GM12891 (cell line): Measurements from ENCODE around the gene PTH2R. TPM values are rescaled to one million over a fixed set of nuclear protein-coding genes. Genes with fewer than 3 reads are reported as not detected.

Experiments
- DNase-seq: peaks from one replicate; pipeline ENCODE4 v3.0.0; 2011; ENCODE audit warnings: low spot score; ENCODE audit not compliant: insufficient read length
- FAIRE-seq: peaks from 2 replicates; lab custom pipeline; 2011; peaks lifted over from hg19 to GRCh38; lab: Jason Lieb, UNC
- PAX5 ChIP-seq: IDR thresholded peaks from 2 replicates; pipeline ENCODE4 v1.6.1; 2011; ENCODE audit warnings: low read length, moderate library complexity, mild to moderate bottlenecking; ENCODE audit not compliant: insufficient read depth, severe bottlenecking
- POLR2A ChIP-seq: IDR thresholded peaks from 2 replicates; pipeline ENCODE4 v1.6.1; 2011; ENCODE audit warnings: low read depth, low read length, control low read depth
- POLR2AphosphoS5 ChIP-seq: IDR thresholded peaks from 2 replicates; pipeline ENCODE4 v1.6.1; 2011; ENCODE audit warnings: low read depth, low read length, control low read depth
- POU2F2 ChIP-seq: IDR thresholded peaks from 2 replicates; pipeline ENCODE4 v1.6.1; 2011; ENCODE audit warnings: low read depth, mild to moderate bottlenecking, control low read depth, low read length, moderate library complexity
- SPI1 ChIP-seq: IDR thresholded peaks from 2 replicates; pipeline ENCODE4 v1.6.1; 2011; ENCODE audit warnings: low read depth, low read length, control low read depth
- TAF1 ChIP-seq: IDR thresholded peaks from 2 replicates; pipeline ENCODE4 v1.6.1; 2011; ENCODE audit warnings: low read depth, low read length, control low read depth
- polyA plus RNA-seq: library from polyadenylated mRNA; unstranded; fragments of >200 nt; gene quantifications from one replicate; pipeline ENCODE4 v1.2.1, GENCODE V29; 2012; ENCODE audit warnings: low read depth, missing spikeins, inconsistent platforms; ENCODE audit not compliant: missing spikeins

PTH2R gene, protein sequence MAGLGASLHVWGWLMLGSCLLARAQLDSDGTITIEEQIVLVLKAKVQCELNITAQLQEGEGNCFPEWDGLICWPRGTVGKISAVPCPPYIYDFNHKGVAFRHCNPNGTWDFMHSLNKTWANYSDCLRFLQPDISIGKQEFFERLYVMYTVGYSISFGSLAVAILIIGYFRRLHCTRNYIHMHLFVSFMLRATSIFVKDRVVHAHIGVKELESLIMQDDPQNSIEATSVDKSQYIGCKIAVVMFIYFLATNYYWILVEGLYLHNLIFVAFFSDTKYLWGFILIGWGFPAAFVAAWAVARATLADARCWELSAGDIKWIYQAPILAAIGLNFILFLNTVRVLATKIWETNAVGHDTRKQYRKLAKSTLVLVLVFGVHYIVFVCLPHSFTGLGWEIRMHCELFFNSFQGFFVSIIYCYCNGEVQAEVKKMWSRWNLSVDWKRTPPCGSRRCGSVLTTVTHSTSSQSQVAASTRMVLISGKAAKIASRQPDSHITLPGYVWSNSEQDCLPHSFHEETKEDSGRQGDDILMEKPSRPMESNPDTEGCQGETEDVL
- polyA plus RNA-seq = not detected

DNA sequence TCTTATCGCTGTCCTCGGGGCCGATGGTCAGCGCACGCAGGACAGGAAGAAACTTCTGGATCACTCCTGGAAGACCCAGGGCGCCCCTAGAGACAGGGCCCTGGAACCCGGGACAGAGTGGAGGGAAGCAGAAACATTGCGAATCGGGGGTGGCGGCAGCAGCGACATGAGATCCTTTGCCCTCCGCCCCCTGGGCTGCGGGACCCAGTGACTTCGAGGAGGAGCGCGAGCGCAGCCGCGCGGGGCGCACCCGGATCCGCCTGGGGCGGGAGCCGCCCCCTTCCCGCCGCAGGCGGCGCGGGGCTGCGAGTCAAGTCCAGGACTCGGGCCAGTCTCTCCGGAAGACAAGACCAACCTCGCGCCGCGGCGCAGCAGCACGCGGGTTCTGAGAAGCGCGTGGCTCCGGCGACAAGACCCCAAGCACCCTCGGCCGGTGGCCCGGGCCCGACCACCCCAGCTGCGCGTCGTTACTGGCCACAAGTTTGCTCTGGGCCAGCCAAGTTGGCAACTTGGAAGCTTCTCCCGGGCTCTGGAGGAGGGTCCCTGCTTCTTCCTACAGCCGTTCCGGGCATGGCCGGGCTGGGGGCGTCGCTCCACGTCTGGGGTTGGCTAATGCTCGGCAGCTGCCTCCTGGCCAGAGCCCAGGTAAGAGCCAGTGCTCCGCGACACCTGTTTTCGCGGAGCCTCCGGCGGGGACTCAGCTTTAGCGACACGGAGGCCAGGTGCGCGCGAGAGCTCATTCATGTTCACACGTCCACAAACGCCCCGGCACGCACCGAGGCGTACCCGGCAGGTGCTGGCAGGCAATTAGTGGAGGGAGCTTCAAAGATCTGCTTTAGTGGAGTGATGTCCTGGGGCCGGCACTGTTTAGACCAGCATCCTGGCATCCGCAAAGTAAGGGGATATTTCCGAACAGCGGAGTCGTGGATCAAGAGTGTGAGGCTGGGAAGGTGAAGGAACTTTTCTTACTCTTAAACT, at the start of gene PTH2R:
TSS of gene PTH2R (plus strand) at position 319 of the 978 bp plus-strand sequence. CDS start at position 571, 252 bp downstream.
- DNase-seq (no peak), FAIRE-seq (no peak)
- no peak for TF ChIP-seq PAX5
- TF ChIP-seq POLR2AphosphoS5 = no peak
- no peak for TF ChIP-seq POLR2A
- no peak for TF ChIP-seq POU2F2
- TF ChIP-seq TAF1 = no peak
- no peak for TF ChIP-seq SPI1

DNA sequence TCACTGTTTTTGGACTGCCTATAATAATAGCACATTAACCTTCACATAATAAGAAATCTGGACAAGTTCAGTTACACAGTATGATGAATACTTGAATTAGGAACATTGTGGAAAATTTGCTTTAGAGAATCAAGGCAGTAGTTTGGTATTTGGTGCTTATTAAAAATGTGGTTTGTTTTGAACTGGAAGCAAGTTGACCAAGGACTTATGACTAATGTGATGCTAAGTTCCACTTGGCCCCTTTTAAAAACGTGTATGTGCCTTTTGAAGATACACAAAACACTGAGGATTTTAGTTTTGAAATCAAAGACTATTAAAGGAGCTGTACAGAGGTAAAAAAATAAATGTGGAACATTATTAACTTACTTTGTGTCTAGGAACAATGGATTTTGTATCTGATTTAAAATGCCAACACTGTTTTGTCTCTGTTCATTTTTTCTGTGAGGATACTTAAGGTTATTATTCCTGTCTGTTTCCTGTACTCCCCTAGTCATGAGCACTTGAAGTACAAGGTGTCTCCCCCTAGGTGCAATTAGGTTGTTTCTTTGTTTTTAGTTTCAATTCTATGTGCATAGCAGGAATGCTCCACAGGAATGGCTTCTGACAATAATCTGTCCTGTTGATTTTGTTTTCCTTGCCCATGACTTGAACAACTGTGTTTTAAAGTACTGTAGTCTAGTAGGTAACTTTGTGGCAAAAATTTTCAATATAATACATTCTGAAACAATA, 49.6 kb upstream of the PTH2R start:
- TF ChIP-seq PAX5 (no peak), POLR2AphosphoS5 (no peak), SPI1 (no peak), TAF1 (no peak), POLR2A (no peak), POU2F2 (no peak)
- no peak for DNase-seq
- FAIRE-seq = no peak

DNA sequence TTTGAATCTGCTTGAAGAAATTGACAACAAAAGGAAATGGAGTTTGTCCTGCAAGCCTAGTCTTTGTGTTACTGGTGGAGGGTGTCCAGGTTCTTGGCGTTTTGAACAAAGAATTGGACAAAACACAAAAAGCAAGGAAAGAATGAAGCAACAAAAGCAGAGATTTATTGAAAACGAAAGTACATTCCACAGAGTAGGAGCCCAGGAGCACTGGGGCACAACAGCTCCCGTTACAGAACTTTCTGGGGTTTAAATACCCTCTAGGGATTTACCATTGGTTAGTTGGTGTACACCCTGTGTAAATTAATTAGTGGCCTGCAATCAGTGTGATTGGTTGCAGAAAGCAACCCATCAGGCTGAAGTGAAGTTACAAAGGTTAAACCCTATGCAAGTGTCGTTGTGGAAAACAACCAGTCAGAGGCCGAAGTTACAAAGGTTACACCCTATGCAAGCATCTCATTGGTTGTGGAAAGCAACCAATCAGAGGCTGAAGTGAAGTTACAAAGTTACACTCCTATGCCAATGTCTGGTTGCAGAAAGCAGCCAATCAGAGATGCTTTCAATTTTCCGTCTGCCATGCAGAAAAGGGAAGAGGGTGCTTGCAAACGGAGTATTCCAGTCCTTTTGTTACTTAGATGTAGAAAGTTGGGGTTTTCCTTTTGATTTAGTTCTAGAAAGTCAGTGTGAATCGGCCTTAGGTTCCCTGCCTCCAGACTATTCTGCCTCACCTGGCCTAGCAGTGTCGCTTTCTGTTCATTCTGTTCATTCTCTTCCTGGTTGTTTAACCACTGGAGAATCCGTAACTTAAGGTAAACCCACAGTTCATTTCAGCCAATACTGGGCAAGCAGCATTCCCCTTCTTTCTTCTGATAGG, 47.6 kb upstream of the PTH2R start:
- TF ChIP-seq POLR2AphosphoS5 = peak; percentile 20
- TF ChIP-seq SPI1 = no peak
- TF ChIP-seq POLR2A = 0 out of 2 replicates have a peak, but pooled peaks have one; percentile 32
- no peak for TF ChIP-seq POU2F2
- no peak for TF ChIP-seq PAX5
- FAIRE-seq (peak; percentile 28), DNase-seq (no peak)

DNA sequence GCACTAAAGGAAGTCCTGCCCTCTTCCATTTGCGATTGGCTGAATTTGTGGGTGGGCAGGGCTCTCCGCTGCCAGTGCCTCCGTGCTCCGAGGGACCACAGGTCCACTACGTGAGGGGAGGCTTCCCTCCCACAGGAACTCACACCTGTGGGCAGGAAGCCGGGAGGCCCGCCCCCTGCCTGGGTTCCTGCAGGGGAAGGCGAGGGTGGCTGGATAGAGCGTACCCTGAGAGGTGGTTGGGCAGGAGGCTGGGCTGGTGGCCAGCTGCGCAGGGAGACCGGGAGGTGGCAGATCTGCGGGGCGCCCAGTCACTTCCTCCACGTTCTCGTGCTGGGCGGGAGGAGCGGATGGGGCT, 47.0 kb upstream of the PTH2R start:
- TF ChIP-seq POU2F2 (no peak), SPI1 (no peak), POLR2AphosphoS5 (no peak; the same call in 1 of the 2 replicates), TAF1 (no peak), POLR2A (no peak), PAX5 (no peak)
- FAIRE-seq (no peak), DNase-seq (no peak)

DNA sequence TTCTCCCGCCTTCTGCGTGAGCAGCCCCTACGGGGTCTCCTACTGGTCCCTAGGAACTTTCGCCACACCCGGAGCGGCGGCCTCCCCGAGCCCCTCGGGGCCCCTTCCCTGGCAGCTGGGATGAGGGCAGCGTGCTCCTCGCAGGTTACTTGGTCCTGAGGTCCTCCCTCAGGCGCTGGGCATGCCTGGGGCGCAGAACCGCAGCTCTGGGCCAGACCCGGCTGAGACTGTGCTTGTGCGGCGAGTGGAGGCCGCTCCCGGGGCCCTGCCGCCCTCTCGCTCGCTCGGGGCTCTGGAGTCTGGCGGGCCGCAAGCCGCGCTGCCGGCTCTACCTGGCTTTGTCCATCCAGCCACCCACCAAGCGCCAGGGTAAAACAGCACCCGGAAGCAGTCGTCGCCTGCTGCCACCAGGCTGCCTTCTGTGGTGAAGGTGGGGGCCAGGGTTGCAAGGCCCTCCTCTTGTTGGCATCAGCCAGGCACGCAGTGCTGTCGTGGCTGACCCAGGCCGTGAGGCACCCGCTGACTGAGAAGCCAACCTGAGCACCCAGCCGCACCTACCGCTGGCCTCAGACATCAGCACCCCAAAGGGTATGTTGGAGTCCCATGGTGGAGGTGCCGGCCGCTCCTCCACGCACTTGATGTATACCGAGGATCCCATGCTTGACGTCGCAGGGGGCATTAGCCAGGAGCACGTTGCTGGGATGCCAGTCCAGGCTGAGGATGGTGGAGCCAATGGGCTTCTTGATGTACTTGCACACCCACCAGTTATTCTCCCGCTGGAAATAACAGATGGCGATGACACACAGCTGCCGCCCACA, 46.1 kb upstream of the PTH2R start:
- TF ChIP-seq POLR2AphosphoS5 (no peak), PAX5 (no peak), TAF1 (no peak), POLR2A (no peak), POU2F2 (no peak), SPI1 (no peak)
- FAIRE-seq (no peak), DNase-seq (no peak)

DNA sequence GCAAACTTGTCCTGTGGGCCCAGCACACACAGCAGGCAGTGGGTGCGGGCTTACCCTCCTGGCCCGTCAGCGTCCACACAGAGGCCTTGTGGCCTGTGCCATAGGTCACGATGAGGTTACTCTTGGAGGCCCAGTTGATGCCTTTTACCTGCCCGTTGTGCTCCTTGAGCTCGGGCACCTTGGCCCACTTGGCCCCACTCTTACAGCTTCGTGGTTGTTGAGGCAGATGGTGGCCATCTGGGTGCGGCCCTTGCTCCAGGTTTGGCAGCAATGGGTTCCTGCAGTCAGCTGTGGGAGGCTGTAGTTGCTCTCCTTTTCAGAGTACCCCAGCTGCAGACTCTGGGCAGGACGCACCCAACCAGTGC, 45.5 kb upstream of the PTH2R start:
- TF ChIP-seq TAF1 = no peak
- no peak for TF ChIP-seq POLR2A
- TF ChIP-seq PAX5 = no peak
- TF ChIP-seq POLR2AphosphoS5 = no peak
- TF ChIP-seq SPI1 = no peak
- no peak for TF ChIP-seq POU2F2
- FAIRE-seq (no peak), DNase-seq (no peak)

DNA sequence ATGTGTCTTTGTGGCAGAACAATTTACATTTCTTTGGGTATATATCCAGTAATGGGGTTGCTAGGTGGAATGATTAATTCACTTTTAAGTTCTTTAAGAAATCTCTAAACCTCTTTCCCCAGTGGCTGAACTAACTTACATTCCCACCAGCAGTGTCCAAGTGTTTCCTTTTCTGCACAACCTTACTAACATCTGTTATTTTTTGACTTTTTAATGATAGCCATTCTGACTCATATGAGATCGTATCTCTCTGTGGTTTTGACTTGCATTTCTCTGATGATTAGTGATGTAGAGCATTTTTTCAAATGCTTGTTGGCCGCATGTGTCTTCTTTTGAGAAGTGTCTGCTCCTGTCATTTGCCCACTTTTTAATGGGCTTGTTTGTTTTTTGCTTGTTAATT, 43.1 kb upstream of the PTH2R start:
- FAIRE-seq = peak; percentile 33
- no peak for DNase-seq
- no peak for TF ChIP-seq PAX5
- no peak for TF ChIP-seq POLR2A
- no peak for TF ChIP-seq POLR2AphosphoS5
- TF ChIP-seq SPI1 = no peak
- no peak for TF ChIP-seq TAF1
- no peak for TF ChIP-seq POU2F2
